HG02763 (cell line): ENCODE measurements around the gene NCR3LG1.
"Not testable (repeated sequence)": the region's sequence is repeated elsewhere in the genome, so short reads cannot be mapped to it uniquely, and the experiment has no call there.

Source experiments
- ATAC-seq: cut with Tn5 transposase; IDR thresholded peaks from one replicate; pipeline ENCODE4 v1.9.1; 2021; ENCODE audit warnings: mild to moderate bottlenecking, moderate library complexity; ENCODE audit not compliant: unreplicated experiment

Gene NCR3LG1

DNA sequence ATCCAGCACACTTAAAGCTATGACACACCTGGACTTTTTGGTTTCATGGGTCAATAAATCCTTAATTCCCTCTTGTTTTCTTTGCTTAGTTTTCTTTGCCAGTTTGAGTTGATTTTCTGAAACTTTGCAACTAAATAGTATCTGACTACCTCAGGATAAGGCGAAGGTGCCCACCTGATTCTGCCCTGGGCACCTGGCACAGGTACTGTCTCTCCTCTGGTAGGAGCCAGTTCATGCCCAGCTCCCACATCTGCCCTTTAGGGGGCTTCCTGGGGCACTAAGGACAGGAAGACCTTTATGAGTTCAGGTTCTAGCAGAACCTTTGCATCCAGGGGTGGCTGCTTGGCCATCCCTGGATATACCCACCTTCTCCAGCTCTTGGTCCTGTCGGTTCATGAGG is 56.4 kb downstream of the NCR3LG1 start:
- ATAC-seq: no peak

DNA sequence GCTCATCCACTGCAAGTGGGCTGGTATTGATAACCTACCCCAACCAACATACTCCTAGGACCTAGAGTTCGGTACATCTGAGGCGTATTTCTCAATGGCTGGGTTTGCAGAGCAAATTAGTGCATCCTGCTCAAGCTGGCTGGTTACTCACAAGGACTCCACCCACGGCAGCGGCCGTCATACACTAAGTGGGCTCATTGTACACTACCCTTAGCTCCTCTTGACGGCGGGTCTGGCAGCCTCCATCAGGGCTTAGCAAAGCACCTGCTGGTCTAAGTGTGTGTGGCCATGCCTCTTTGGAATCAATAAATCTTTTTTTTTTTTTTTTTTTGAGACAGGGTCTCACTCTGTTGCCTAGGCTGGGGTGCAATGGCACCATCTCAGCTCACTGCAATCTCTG is 57.0 kb downstream of the NCR3LG1 start:
- no peak for ATAC-seq

DNA sequence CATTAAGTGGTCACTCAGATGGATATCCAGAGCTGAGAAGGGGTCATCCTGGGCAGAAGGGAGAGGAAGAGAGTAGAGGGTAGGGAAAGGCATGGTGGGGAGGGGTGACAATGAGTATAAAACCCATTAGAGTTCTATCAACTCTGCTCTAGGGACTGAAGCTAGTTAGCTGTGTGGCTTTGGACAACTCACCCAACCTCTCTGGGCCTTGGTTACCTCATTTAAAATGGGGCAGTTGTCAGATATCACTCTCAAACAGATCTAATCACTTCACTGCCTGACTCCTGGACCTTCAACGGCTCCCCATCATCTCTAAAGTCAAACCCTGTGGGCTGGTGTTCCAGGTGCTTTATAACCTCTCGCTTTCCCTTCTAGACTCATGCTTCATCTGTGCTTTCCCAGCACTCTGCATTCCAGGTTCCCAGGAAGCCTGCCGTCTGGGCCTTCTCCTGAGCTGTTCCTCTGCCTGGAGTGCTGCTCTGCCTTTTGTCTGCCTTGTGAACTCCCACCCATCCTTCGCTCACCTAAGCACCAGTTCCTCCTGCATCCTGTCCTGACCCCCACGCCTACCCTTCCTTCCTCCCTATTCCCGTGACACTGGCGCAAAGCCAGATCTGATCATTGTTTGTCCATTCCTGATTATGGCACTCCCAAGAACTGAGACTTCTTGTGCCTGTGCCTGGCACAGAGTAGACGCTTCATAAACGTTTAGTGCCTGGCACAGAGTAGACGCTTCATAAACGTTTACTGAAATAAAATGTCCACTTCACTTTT is 59.2 kb downstream of the NCR3LG1 start:
- ATAC-seq: no peak

GRCh38 chr11:17411418-17411817 is 59.8 kb downstream of the NCR3LG1 start:
- no peak for ATAC-seq

GRCh38 chr11:17412488-17413180 is 61.0 kb downstream of the NCR3LG1 start:
- ATAC-seq: no peak

- no peak for ATAC-seq
These were observed 62.1 kb downstream of the NCR3LG1 start for GRCh38 chr11:17413414-17414316.

DNA sequence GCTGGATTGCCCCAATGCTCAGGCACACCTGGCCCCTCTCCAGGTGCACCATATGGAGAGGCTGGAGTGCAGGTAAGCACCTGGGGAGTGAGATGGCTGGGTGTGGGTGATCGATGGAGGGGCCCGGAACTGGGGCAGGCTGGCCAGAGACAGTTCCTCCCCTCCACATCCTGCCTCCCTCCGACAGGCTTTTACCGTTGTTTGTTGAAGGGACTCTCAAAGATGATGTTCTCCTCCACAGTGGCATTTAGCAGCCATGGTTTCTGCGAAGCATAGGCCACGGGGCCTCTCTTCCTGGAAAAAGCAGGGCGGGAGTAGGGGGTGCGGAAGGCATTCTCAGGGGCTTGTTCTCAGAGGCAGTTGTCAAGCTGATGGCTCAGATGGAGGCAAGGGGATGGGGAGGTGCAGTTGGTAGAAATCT is 62.7 kb downstream of the NCR3LG1 start:
- ATAC-seq: no peak

DNA sequence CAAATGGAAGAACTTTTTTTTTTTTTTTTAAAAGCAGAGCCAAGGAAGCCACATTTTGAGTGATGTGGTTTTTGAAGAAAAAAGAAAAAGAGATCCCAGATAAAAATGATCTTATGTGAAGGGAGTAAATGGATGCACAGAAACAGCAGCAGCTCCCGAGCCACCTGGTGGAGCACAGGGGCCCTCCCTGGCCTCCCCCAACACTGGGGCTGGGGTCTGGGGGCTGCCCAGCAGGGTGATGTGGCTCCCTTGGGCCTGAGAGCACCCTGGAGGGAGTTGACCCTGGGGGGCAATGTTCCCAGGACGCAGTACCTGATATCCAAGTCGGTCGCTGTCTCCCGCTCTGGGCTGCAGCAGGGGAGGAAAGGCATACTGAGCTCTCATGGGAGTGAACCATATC is 63.4 kb downstream of the NCR3LG1 start:
- ATAC-seq: no peak

- ATAC-seq: no peak
These were observed 64.0 kb downstream of the NCR3LG1 start for GRCh38 chr11:17415523-17416104.

DNA sequence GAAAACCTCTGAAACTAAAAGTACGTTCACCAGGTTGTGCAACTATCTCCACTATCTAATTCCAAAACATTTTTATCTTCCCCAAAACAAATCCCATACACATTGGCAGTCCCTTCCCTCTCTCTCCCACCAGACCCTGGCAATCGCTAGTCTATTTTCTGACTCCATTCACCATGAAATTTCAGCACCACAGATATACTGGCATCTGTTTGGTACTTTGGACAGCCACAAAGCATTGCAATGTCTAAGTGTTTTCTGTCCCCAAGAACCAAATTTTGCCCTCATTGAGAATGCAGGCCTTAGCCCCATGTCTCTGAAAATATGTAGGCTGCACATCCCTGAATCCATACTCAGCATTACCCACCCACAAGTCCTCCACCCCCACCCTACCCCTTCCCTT is 64.9 kb downstream of the NCR3LG1 start:
- ATAC-seq: no peak

DNA sequence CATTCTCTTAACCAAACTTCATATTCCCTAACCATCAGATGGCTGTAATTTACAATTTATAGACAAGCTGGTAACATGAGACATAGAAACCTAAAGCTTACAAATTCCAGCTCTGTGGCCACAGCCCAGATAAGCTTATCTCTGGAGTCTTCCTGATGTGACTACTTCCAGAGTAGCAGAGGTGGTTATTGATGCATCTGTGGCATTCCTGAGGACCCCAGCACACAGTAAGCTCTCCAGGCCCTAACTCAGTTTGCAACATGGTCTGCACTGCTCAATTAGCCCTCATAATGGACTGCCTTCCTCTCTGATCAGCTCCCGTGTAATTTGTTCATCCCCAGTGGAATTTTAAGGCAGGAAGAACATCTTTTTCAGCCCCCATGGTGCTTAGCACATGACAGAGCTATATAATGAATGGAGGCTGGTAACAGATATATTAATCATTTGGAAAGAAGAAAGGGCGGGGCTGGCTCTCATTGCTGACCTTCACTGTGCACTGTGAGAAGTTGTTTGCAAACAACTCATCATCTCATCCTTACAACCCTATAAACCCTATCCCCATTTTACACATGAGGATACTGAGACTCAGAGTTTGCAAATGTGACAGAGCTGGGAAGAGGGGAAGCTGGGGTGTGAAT is 67.0 kb downstream of the NCR3LG1 start:
- ATAC-seq: no peak

GRCh38 chr11:17421781-17422180 is 70.2 kb downstream of the NCR3LG1 start:
- ATAC-seq: no peak

- ATAC-seq: no peak
These were observed 72.1 kb downstream of the NCR3LG1 start for GRCh38 chr11:17423533-17424310.

GRCh38 chr11:17426233-17426632 is 74.6 kb downstream of the NCR3LG1 start:
- ATAC-seq: not testable (repeated sequence)
